ENCODE data around the gene C16orf78.
A peak's percentile ranks its signal among the peaks of the same experiment; 100 is the strongest.
"Not testable (repeated sequence)": the region's sequence is repeated elsewhere in the genome, so short reads cannot be mapped to it uniquely, and the experiment has no call there.

The C16orf78 gene

DNA sequence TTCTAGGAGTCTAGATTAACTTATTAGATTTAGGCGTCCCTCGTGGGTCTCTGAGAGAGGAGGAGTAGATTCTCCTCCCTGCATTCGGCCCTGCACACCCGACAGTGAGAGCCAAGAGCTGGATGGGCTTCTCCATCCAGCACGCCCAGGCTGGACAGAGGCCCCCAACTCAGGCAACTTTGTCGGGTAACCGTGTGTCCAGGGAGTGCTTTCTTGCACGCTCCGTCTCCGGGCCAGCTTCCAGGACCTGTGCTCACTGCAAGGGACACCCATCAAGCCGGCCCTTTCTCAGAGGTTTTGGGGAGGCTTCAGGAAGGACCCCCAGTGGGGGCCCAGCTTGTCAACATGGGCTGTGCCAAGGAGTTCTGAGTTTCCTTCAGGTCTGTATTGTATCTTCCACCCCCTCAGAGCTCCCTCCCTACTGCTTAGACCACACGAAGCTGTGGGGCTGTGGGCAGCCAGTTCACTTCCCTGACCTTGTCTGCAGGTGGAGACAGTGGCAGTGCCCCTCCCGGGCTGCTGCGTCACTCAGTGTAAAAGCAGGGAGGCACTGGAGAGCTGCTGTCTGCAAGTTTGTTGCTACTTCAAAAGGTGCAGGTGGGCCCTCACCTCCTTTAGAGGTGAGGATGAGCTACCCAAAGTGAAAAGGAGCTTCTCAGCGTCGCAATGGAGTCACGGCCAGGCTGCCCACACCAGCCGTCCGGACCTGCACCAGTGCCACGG, 24.0 kb upstream of the C16orf78 start:
- DNase-seq (ENCODE audit: insufficient read length, low spot score) = no peak
- FAIRE-seq = no peak

GRCh38 chr16:49350265-49351095, 23.1 kb upstream of the C16orf78 start:
- peak; percentile 65 for DNase-seq (ENCODE audit: insufficient read length, low spot score)
- FAIRE-seq = peak; percentile 83

DNA sequence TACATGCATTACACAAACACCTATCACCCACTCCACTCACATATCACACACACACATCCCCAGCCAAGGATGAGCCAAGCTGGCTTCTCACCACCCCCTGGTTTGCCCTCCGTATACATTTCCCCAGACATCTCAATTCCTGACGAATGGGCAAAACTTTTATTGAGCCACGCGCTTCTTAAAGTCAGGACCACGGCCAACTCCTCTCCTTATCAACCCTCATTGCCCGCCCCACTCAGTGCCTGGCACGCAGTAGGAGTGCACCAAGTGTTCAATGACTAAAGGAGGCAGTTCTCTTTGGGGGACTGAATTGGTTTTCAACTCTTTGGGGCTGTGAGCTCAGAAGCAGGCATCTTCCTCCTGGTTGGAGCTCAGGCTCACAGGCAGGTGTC, 22.5 kb upstream of the C16orf78 start:
- no peak for FAIRE-seq
- no peak for DNase-seq (ENCODE audit: insufficient read length, low spot score)

- DNase-seq (ENCODE audit: insufficient read length, low spot score) (no peak), FAIRE-seq (no peak)
Measured at GRCh38 chr16:49352892-49353291, 20.7 kb upstream of the C16orf78 start.

GRCh38 chr16:49353680-49354079, 19.9 kb upstream of the C16orf78 start:
- FAIRE-seq (no peak), DNase-seq (ENCODE audit: insufficient read length, low spot score) (no peak)

- no peak for FAIRE-seq
- DNase-seq (ENCODE audit: insufficient read length, low spot score) = no peak
Measured at GRCh38 chr16:49354101-49354500, 19.5 kb upstream of the C16orf78 start.

- DNase-seq (ENCODE audit: insufficient read length, low spot score) = no peak
- no peak for FAIRE-seq
Measured at GRCh38 chr16:49354991-49355390, 18.6 kb upstream of the C16orf78 start.

DNA sequence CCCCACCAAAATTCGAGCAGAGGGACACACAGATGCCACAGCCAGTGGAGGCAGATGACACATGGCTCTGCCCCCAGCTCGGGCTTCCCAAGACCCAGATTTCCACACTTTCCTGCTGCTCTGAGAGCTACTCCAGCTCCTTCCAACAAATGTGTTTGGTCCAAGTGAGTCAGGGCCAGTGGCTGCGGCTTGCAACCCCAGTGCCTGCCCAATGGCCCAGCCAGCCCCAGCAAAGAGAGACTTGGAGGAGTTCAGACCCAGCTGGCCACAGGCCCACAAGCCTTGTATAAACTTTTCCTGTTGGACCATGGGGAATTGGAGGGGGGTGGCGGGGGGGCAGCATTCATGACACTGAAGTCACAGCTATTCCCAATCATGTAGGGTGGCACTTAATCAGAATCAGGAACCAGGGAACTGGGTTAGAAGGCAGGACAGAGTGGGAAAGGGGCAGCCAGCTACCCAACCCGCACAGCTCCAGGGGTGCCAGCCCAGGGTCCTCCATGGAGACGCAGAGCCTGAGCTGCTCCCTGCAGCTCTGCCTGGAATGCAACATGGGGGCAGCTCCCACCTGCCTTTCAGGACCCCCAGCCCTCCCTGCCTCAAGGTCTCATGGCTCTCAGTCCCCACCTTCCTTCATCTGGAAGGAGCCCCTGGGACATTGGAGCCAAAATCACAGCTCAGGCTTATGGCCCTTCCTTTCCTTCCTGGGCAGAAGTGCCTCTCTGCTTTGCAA, 17.5 kb upstream of the C16orf78 start:
- FAIRE-seq (no peak), DNase-seq (ENCODE audit: insufficient read length, low spot score) (no peak)

GRCh38 chr16:49356728-49357488, 16.7 kb upstream of the C16orf78 start:
- FAIRE-seq (no peak), DNase-seq (ENCODE audit: insufficient read length, low spot score) (no peak)

DNA sequence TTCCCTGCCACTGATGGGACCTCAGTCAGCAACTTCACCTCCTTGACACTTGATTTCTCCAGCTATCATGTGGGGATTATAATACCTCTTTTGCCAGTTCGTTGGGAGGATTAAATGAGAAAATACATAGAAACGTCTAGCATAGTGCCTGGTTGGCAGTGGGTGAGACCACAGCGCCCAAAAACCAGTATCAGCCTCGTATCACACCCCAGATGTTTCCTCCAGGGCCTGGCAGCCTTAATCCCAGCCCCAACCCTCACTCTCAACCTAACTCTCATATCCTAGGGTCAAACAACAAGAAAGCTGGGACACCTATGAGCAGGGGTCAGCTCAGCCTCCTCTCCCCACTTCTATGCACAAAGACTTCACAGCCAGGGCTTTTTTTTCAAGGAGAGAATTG, 14.0 kb upstream of the C16orf78 start:
- no peak for FAIRE-seq

DNA sequence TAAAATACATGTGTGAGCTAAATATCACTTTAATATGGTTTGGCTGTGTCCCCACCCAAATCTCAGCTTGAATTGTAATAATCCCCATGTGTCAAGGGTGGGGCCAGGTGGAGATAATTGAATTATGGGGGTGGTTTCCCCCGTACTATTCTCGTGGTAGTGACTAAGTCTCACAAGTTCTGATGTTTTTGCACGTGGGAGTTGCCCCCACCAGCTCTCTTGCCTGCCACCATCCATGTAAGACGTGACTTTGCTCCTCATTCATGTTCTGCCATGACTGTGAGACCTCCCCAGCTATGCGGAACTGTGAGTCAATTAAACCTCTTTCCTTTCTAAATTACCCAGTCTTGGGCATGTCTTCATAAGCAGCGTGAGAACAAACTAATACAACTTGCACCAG, 11.9 kb upstream of the C16orf78 start:
- FAIRE-seq; DNase-seq (ENCODE audit: insufficient read length, low spot score): not testable (repeated sequence)

More for the DNA sequence above, 14.0 kb upstream of the C16orf78 start:
- no peak for DNase-seq (ENCODE audit: insufficient read length, low spot score)

DNA sequence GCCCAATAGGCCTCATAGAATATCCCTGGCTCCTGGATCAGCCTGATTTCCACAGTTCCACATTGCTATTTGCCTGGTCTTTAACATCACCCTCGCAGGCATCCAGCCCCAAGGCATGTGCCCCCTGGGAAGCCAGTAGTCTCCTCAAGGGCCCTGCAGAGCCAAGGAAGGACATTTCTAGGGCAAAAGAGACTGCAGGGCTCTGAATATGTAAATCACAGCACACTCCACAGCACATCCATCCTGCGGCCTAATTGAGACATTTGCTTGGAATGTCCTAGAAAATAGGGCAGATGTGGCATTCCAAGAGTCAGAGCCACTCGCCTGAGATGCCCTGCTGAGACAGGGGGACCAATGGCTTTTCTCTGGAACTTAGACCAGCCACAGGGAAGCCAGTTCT, 11.4 kb upstream of the C16orf78 start:
- FAIRE-seq (no peak), DNase-seq (ENCODE audit: insufficient read length, low spot score) (no peak)

- DNase-seq (ENCODE audit: insufficient read length, low spot score) (no peak), FAIRE-seq (peak; percentile 80)
Measured at GRCh38 chr16:49365711-49366509, 7.7 kb upstream of the C16orf78 start.

- FAIRE-seq (peak; percentile 67), DNase-seq (ENCODE audit: insufficient read length, low spot score) (no peak)
Measured at GRCh38 chr16:49366669-49367068, 6.9 kb upstream of the C16orf78 start.

DNA sequence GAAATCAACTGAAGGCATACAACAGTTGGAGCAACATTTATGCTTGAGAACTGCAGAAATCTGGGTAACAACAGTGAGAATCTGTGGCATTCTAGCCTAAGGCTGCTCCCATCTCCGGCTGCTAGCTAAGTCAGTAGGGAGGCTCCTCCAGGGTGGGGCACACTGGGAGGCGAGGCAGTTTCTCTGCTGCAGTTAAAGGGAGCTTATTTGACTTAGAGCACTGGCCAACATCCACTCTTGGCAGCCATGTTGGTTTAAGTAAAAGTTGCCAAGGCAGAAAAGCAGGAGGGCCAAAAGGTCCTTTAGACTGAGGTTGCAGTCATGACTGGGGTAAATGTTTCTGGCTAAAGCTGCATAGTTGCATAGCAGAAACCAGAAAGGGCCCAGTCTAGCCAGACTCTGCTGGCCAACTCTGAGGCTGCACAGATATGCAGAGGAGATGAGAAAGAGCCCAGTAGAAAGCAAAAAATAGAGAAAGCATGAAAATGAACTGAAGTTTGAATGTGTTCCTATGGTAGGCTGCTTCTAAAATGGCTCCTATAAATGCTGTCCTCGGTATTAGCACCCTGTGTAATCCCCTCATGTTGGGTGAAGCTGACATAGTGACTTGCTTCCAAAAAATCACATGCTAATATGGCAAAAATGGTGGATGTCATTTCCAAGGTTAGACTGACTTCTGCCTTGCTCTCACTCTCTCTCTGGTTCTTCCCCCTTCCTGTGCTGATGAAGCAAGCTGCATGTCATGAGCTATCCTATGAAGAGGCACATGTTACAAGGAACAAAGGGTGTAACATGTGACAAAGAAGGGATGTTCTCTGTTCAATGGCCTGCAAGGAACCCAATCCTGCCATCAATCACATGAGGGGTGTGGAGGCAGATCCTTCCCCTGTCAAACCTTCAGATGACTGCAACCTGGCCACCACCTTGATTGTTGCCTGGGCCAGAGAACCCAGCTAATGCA, 3.7 kb upstream of the C16orf78 start:
- FAIRE-seq = no peak
- no peak for DNase-seq (ENCODE audit: insufficient read length, low spot score)

GRCh38 chr16:49376206-49376605, 2.6 kb downstream of the C16orf78 start:
- FAIRE-seq (no peak), DNase-seq (ENCODE audit: insufficient read length, low spot score) (no peak)

GRCh38 chr16:49377196-49377755, 3.7 kb downstream of the C16orf78 start:
- DNase-seq (ENCODE audit: insufficient read length, low spot score) = no peak

GRCh38 chr16:49378238-49378637, 4.6 kb downstream of the C16orf78 start:
- no peak for FAIRE-seq
- DNase-seq (ENCODE audit: insufficient read length, low spot score) = no peak

More at GRCh38 chr16:49377196-49377755, 3.7 kb downstream of the C16orf78 start:
- no peak for FAIRE-seq
